Lower leg skin (tissue), 4 donors: ENCODE data around the gene SMAD4. TPM values are rescaled to one million over a fixed set of nuclear protein-coding genes. Genes with fewer than 3 reads are reported as not detected.

ENCODE experiments used
- DNase-seq, 2 donors: peaks; one replicate each; pipeline ENCODE4 v3.0.0-alpha.2; 2019; ENCODE audit warnings: low spot score in 2 of 2
- H3K4me3 ChIP-seq: fragments of 200-600 bp; sonication (generic); 2 replicates; pipeline ENCODE4 v1.5.1; 2017; ENCODE audit warnings: mild to moderate bottlenecking, low read depth; ENCODE audit not compliant: poor library complexity, severe bottlenecking
- POLR2A ChIP-seq, 2 donors: fragments of 450-650 bp; IDR thresholded peaks; one replicate each; pipeline ENCODE4 v1.6.1; 2016 to 2017; ENCODE audit warnings: antibody characterized with exemption in 2 of 2, mild to moderate bottlenecking in 1 of 2, moderate library complexity in 1 of 2
- WGBS, 2 donors: methylation state at CpG; one replicate each; pipeline ENCODE4 v1.1.5; 2018; 5-methylcytosine and 5-hydroxymethylcytosine counted together
- intact Hi-C: fragments of 100-400 bp; cut with DNase I; formaldehyde crosslinking; loops from one replicate; pipeline ENCODE4 v1.15.0; 2023; ENCODE audit warnings: low total_unique reads
- total RNA-seq, 4 donors: library from RNA; depleted of rRNA; stranded (reverse); fragments of >200 nt; gene quantifications; one replicate each; pipeline ENCODE4 v1.1.0, GENCODE V29; 2016
- TF ChIP-seq, protein P1 (sequence below), 3 donors: fragments of 450-650 bp; IDR thresholded peaks; one replicate each; pipeline ENCODE4 v1.5.1; 2016; ENCODE audit warnings: antibody characterized with exemption in 3 of 3, mild to moderate bottlenecking in 3 of 3, moderate library complexity in 2 of 3

SMAD4 gene
- 100 to 1,000 TPM; 101 to 171 (median 128) TPM for total RNA-seq

DNA sequence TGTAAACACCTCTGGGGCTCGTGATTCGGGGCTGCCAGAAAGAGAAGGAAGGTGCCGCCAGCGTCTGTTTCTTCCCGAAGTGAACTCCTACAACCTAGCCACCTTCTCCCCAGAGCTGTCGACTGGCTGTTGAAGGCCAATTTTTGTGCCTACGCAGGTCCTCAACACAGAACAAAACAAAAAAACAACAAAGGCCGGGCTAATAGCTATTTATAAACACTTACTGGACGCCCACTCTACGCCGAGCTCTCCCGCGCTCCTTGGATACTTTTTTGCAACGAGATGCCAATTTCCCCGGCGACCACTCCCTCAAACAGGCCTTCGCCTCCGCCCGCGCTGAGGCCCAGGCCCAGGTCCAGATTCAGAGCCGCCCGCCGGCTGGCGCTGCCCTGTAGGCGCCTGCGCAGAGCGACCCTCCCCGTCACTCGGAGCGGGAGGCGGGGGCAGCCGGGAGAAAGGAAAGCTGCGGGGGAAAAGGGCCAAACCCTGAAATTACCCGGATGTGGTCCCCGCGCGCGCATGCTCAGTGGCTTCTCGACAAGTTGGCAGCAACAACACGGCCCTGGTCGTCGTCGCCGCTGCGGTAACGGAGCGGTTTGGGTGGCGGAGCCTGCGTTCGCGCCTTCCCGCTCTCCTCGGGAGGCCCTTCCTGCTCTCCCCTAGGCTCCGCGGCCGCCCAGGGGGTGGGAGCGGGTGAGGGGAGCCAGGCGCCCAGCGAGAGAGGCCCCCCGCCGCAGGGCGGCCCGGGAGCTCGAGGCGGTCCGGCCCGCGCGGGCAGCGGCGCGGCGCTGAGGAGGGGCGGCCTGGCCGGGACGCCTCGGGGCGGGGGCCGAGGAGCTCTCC lies at the start of gene SMAD4:
SMAD4 (plus strand) TSS at position 520 of the 843 bp plus-strand sequence. CDS start 16,834 bp downstream, outside the sequence.
- DNase-seq = peak; percentile 96 to 99
- intact Hi-C loops = no loop called here

DNA sequence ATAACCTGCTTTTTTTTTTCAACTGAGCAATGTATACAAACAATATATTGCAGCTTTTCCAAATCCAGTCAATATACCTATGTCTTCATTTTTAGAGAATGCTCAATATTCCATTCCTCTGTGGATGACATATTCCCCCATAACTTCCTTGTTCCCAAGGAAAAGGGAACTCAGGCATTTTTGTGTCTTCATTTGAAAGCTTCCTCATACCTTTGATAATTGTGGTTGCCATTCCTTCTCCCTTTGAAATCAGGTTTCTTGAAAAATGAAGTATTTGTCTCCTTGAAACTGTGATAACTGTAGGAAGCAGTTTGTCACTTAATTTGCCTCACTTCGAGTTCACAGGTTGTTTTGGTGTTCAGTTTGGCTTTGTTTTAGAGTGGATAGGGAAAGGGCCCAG lies 48.6 kb upstream of the SMAD4 start:
- H3K4me3 ChIP-seq = no peak overlapping the region
- 69 to 73% methylated on average over 1 of the region's 1 CpG for WGBS, 2 donors
- no peak for DNase-seq
- TF ChIP-seq POLR2A (IDR thresholded peaks at IDR 0.05) = no peak
- TF ChIP-seq, protein P1, sequence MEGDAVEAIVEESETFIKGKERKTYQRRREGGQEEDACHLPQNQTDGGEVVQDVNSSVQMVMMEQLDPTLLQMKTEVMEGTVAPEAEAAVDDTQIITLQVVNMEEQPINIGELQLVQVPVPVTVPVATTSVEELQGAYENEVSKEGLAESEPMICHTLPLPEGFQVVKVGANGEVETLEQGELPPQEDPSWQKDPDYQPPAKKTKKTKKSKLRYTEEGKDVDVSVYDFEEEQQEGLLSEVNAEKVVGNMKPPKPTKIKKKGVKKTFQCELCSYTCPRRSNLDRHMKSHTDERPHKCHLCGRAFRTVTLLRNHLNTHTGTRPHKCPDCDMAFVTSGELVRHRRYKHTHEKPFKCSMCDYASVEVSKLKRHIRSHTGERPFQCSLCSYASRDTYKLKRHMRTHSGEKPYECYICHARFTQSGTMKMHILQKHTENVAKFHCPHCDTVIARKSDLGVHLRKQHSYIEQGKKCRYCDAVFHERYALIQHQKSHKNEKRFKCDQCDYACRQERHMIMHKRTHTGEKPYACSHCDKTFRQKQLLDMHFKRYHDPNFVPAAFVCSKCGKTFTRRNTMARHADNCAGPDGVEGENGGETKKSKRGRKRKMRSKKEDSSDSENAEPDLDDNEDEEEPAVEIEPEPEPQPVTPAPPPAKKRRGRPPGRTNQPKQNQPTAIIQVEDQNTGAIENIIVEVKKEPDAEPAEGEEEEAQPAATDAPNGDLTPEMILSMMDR (IDR thresholded peaks at IDR 0.05) = no peak
- intact Hi-C loops = no loop called here

More for the DNA sequence above, at the start of gene SMAD4:
- peak within 1 kb of the TSS; percentile 63 for H3K4me3 ChIP-seq
- WGBS, 2 donors = 0 to 1% methylated on average over 40 to 71 of the region's 79 CpGs
- TF ChIP-seq, protein P1 (IDR thresholded peaks at IDR 0.05) = no peak
- peak in 1 of 2 donors; percentile 43 for TF ChIP-seq POLR2A (IDR thresholded peaks at IDR 0.05)

DNA sequence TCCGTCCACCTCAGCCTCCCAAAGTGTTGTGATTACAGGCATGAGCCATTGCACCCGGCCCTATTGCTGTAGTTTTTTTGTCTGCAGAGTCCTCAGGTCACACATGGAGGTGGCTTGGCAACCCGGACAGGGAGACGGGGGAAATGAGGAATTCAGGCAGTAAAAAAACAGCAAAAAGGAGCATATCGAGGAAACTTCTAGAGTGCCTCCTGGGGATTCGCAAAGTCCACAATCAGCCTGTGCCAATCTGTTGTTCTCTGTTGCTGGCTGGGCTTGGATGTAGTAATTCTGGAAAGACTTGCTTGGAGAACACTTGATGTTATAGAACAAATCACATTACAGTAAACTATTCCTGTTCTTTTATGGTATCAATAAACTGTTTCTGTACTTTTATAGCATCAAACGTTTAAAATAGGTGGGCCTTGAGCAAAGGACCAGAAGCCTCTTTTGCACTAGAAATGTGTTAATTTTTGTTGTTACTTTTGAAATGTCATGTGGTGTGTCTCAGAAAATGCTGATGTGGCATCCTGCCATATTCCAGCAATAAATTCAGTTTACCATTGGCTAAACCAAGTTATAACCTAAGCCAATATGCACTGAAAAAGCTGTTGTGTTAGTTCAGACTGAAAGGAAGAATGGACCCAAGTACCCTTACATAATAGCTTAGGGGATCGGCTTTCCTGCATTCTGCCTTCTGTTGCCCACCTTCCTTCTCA lies 47.8 kb upstream of the SMAD4 start:
- intact Hi-C loops = no loop called here
- no peak for TF ChIP-seq POLR2A (IDR thresholded peaks at IDR 0.05)
- TF ChIP-seq, protein P1 (IDR thresholded peaks at IDR 0.05) = no peak
- H3K4me3 ChIP-seq = no peak overlapping the region
- DNase-seq = no peak
- WGBS, 2 donors = 77 to 78% methylated on average over 8 of the region's 8 CpGs

DNA sequence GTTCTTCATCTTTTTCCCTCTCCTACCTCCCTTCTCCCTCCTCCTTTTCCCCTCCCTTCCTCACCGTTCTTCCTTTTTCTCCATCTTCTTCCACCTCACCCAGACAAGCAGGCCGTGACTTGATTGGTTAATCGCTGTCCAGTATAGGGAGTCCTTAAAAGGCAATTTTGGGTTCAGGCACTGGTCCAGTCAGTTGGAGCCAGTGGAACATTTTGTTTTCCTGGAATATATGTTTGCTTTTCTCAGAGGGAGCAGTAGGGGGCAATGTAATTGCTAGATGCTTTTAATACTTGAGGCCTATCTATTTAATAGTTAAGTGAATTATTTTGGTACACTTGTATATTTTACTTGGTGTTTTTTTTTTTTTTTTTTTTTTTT lies 47.2 kb upstream of the SMAD4 start:
- no peak for TF ChIP-seq POLR2A (IDR thresholded peaks at IDR 0.05)
- TF ChIP-seq, protein P1 (IDR thresholded peaks at IDR 0.05) = no peak
- DNase-seq = no peak
- WGBS, 2 donors = 85 to 89% methylated on average over 3 of the region's 3 CpGs
- no peak overlapping the region for H3K4me3 ChIP-seq
- intact Hi-C loops = no loop called here

DNA sequence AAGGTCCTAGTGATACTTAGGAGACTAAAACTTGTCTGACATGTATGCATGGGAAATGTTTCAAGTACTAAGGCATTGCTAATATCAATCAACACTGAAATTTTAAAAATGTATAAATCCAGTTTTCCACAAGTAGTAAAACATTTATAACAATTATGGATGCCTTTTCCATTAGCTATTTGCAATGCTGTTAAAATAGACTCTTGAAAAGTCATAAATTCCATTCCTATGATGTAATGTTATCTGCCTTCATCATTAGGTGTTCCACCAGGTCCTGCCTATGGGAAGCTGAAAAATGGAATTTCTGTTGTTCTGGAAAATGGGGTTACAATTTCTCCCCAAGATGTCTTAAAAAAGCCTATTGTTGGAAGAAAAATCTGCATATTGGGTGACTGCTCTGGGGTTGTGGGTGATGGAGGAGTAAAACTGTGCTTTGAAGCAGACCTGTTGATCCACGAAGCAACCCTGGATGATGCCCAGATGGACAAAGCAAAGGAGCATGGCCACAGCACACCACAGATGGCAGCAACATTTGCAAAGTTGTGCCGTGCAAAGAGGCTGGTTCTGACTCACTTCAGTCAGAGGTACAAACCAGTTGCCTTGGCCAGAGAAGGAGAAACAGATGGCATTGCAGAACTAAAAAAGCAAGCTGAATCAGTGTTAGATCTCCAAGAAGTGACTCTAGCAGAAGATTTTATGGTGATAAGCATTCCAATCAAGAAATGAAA lies 43.5 kb upstream of the SMAD4 start:
- TF ChIP-seq, protein P1 (IDR thresholded peaks at IDR 0.05) = no peak
- TF ChIP-seq POLR2A (IDR thresholded peaks at IDR 0.05) = no peak
- no peak overlapping the region for H3K4me3 ChIP-seq
- WGBS, 2 donors = 64 to 66% methylated on average over 2 of the region's 2 CpGs
- intact Hi-C loops = loop anchor here (5.0 kb wide), 1 partner anchor 1289 kb away; no protein-coding TSS in a partner anchor
- no peak for DNase-seq
